HG03521 (cell line): Measurements from ENCODE around the gene PLAC8L1.
"Not testable (repeated sequence)": the region's sequence is repeated elsewhere in the genome, so short reads cannot be mapped to it uniquely, and the experiment has no call there.

ENCODE experiments used
- ATAC-seq: cut with Tn5 transposase; IDR thresholded peaks from one replicate; pipeline ENCODE4 v1.9.1; 2021; ENCODE audit warnings: mild to moderate bottlenecking, moderate library complexity; ENCODE audit not compliant: unreplicated experiment

The PLAC8L1 gene

GRCh38 chr5:146105477-146105876 is at the start of gene PLAC8L1:
TSS of gene PLAC8L1 (minus strand) at chr5:146105577. CDS start at chr5:146104311, 1,266 bp downstream.
- no peak for ATAC-seq

GRCh38 chr5:146151970-146152369 is 46.6 kb upstream of the PLAC8L1 start:
- ATAC-seq, result no peak

GRCh38 chr5:146137967-146138403 is 32.6 kb upstream of the PLAC8L1 start:
- no peak for ATAC-seq

- no peak for ATAC-seq
Observed at GRCh38 chr5:146130440-146131045, 25.2 kb upstream of the PLAC8L1 start.

GRCh38 chr5:146126068-146126467 is 20.7 kb upstream of the PLAC8L1 start:
- no peak for ATAC-seq

- no peak for ATAC-seq
Observed at GRCh38 chr5:146124580-146124979, 19.2 kb upstream of the PLAC8L1 start.

- not testable (repeated sequence) for ATAC-seq
Observed at GRCh38 chr5:146121451-146121850, 16.1 kb upstream of the PLAC8L1 start.

- no peak for ATAC-seq
Observed at GRCh38 chr5:146118322-146118721, 12.9 kb upstream of the PLAC8L1 start.

GRCh38 chr5:146117216-146117615 is 11.8 kb upstream of the PLAC8L1 start:
- ATAC-seq, result not testable (repeated sequence)

GRCh38 chr5:146116361-146116760 is 11.0 kb upstream of the PLAC8L1 start:
- no peak for ATAC-seq

- no peak for ATAC-seq
Observed at GRCh38 chr5:146112476-146112875, 7.1 kb upstream of the PLAC8L1 start.

GRCh38 chr5:146111409-146111808 is 6.0 kb upstream of the PLAC8L1 start:
- no peak for ATAC-seq

GRCh38 chr5:146109379-146109778 is 4.0 kb upstream of the PLAC8L1 start:
- no peak for ATAC-seq

- ATAC-seq, result not testable (repeated sequence)
Observed at GRCh38 chr5:146108870-146109269, 3.5 kb upstream of the PLAC8L1 start.

- no peak for ATAC-seq
Observed at GRCh38 chr5:146107901-146108300, 2.5 kb upstream of the PLAC8L1 start.

- no peak for ATAC-seq
Observed at GRCh38 chr5:146103594-146103993, 1.8 kb downstream of the PLAC8L1 start.

GRCh38 chr5:146101646-146102045 is 3.7 kb downstream of the PLAC8L1 start:
- no peak for ATAC-seq

GRCh38 chr5:146098047-146098446 is 7.3 kb downstream of the PLAC8L1 start:
- no peak for ATAC-seq

GRCh38 chr5:146091881-146092280 is 13.5 kb downstream of the PLAC8L1 start:
- ATAC-seq, result no peak

GRCh38 chr5:146089287-146089686 is 16.1 kb downstream of the PLAC8L1 start:
- no peak for ATAC-seq

- no peak for ATAC-seq
Observed at GRCh38 chr5:146088098-146088497, 17.3 kb downstream of the PLAC8L1 start.

GRCh38 chr5:146084376-146084775 is 21.0 kb downstream of the PLAC8L1 start:
- no peak for ATAC-seq

GRCh38 chr5:146082798-146083197 is 22.6 kb downstream of the PLAC8L1 start:
- peak; percentile 86 for ATAC-seq
